ENCODE data around the gene VPS26B.

The VPS26B gene

DNA sequence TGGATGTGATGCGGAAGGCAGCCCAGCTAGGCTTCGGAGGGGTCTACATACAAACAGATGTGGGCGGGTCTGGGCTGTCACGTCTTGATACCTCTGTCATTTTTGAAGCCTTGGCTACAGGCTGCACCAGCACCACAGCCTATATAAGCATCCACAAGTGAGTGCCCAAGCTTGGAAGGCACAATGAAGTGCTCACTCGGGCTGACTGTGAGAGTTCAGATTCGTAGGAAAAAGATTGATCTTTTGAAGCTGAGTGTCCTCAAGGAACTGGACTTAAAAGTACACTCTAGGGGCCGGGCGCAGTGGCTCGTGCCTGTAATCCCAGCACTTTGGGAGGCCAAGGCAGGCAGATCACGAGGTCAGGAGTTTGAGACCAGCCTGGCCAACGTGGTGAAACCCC lies 32.6 kb downstream of the VPS26B start:
- no peak for DNase-seq

DNA sequence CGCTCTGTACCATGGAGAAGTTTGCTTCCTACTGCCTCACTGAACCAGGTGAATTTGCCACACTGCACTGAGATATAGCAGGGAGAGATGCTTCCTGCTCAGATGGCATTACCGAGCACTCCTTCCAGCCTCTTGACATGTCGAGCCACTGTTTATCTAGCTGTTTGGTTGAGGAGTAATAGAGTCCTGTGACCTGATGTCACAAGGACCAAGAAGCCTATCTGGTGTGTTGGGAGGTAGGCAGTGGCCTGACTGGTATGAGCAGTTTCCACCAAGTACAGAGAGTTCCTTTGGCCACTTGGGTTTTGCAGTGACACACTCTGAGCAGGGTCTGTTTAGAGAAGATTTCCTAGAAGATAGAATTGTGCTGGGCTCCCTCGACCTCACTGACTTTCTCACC lies 34.1 kb downstream of the VPS26B start:
- DNase-seq, result no peak

DNA sequence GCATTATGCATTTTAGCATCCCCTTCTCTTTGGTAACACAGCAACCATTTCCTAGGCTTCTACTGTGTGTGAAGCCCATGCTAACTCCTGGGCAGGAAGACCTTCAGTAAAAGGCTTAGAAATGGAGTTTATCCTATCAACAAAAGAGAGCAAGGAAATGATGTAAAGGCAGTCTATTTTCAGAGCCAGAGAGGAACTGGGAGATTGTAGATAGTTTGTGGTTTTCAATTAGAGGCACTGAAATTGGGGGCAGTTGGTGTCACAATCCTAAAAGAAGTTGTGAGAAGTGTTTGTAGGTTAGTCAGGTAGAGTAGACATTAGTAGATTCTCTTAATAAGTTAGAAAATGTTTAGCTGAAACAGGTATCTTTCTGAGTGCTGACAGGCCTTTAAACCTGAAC lies 36.0 kb downstream of the VPS26B start:
- DNase-seq, result no peak

DNA sequence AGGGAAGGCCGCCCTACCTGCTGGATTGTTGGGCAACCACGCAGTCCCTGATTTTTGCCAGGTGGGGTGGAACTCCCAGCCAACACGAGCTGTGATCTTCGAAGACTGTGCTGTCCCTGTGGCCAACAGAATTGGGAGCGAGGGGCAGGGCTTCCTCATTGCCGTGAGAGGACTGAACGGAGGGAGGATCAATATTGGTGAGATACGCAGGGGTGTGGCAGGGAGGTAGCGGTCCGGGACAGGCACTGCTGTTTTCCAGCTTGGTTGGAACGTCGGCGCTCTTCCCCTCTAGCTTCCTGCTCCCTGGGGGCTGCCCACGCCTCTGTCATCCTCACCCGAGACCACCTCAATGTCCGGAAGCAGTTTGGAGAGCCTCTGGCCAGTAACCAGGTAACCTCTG lies 36.5 kb downstream of the VPS26B start:
- DNase-seq, result no peak

DNA sequence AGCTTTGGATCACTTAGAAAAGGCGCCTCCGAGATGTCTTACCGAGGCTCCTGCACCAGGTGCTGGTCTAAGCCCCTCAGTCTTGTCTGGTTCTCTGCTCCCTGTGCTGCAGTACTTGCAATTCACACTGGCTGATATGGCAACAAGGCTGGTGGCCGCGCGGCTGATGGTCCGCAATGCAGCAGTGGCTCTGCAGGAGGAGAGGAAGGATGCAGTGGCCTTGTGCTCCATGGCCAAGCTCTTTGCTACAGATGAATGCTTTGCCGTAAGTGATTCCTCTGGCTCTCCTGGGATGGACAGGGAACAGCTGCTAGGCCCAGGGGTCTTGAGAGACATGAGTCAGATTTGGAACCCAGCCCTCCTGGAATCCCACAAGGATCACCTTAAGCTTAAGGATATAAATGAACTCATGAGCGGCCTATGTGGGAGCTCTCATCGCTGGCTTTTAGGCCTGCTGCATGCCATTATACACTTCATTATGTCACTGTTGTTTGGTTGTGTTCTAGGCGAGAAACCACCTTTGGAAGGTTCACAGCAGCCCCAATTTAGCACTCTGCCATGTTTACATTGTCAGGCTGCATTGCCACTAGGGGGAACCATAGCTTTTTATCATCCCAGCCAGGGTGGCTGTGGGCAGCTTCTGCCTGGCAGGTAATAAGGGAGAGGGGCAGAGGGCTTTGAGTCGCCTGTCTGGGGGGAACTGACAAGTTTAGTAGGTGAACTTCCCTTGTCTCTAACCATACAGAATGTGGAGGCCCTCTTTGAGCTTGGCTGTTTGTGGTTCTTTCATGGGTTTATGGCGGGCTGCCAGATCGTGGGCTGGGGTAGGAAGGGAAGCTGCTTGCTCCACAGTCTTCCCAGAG lies 37.4 kb downstream of the VPS26B start:
- no peak for DNase-seq

DNA sequence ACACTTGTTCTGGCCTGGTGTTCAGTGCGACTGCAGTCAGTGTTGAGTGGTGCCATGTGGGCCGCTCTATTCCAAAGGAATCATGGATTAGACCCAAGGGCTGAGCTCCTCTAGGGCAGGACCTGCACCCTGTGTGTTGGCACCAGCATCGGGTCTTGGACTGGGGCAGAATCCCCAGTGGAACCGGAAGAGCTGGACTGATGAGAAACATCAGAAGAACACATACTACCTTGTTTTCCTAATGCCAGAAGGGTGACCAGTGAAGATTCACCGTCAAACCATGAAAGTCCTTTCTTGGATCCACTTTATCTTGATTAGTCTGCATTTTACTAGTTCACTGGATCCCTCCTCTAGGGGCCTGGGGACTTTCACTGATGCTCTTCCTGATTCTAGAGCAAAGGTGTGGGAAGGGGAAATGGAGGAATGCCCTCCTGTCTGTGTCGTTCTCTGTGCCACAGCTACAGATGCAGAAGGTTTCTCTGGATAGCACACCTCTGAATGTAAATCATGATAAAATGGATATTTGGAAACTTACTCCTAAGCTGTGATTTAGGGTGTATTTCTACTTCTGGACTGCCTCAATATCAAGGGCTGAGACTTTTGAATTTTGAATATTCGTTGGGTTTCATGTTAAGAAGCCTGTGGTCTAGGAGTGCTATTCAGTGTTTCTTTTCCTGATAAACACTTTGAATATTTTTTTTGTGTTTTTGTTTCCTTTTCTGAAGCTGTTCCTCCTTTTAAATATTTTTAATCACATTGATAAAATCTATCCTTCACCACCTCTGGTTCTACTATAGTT lies 40.7 kb downstream of the VPS26B start:
- no peak for DNase-seq

DNA sequence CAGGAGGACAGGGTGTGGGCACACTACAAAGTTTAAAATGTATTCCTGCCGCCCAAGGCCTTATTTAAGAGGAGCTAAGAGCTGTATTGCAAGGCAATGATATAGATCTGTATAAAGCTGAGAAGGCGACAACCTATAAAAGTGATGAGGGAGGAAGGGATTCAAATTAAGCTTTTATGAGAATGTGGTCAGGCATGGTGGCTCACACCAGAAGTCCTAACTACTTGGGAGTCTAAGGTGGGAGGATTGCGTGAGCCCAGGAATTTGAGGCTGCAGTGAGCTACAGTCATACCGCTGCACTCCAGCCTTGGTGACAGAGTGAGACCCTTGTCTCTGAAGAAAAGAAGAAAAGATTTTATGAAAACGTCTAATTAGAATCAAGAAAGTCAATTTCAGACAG lies 42.0 kb downstream of the VPS26B start:
- DNase-seq, result no peak

DNA sequence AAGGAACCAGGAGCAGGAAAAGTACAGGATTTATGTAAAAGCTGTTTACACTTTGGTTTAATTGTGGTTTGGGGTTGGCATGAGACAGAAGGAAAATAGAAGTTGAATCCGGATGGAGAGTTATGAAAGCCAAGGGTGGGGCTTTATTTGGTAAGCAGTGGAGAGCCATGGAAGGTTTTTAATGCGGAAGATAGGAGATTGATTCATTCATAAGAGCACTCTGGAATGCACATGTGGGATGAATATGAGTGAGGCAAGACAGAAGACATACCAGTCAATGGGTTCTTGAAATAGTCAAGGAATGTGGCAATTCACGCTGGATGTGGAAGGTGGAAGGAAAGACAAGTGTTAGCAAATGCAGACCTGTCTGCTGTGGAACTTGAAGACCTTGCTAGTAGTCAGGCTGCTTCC lies 42.4 kb downstream of the VPS26B start:
- no peak for DNase-seq

DNA sequence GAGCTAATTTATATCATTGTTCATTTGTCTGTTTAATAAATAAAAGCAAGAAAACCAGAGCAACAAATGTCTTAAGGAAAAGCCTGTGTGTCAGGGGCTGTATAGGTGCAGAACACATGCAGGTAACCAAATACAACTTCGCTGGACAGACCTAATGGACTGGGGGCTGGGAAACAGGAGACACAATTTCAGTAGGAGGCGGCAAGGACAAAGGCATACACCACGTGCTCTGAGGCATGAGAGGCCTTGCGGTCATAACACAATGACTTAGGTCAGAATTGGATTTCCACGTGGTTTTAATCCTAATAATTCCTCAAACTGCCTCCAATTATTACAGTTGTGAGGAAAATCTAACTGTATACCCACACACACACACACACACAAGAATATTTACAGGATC lies 43.0 kb downstream of the VPS26B start:
- DNase-seq, result no peak

DNA sequence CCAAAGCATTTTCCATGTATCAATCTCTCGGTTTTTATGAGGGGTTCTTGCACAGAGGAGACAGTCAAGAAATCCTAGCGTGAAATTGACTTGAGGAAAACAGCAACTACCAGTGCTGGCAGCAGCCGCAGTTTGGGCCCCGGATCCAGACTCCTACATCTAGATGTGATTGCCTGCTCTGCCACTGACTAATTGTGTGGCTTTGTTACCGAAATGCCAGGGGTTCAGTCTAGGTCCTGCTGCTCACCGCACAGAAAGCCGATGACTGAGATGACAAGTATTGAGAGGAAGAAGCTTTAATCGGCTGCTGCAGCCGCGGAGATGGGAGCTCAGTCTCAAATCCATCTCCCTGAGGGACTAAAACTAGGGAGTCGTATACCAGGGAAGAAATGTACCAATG lies 43.5 kb downstream of the VPS26B start:
- no peak for DNase-seq

DNA sequence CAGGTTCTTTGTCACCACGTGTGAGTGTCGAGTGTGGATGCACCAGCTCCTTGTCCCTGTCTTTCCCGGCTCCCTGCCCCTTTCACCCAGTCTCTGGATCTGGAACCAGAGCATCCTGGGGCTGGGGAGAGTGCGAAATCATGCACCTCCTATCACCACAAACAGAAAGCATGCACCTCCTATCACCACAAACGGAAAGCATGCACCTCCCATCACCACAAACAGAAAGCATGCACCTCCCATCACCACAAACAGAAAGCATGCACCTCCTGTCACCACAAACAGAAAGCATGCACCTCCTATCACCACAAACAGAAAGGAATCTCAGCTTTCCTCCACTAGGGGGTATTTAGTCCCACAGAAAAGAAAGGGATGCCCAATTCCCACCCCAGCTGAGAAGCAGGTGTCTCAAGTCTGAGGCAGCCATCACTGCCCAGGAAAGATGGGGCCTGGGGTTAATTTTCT lies 45.8 kb downstream of the VPS26B start:
- DNase-seq, result no peak

DNA sequence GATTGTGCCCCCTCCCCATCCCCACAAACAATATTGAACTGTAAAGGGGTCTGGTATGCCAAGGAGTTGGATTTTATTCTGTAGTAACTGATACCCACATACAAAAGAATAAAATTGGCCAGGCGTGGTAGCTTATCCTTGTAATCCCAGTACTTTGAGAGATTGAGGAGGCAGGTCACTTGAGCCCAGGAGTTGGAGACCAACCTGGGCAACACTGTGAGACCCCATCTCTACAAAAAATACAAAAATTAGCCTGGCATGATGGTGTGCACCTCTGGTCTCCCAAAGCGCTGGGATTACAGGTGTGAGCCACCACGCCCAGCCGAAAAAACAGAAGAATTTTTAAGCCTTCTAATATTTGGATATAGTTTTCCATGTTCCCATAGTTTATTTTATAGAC lies 47.5 kb downstream of the VPS26B start:
- DNase-seq, result no peak

DNA sequence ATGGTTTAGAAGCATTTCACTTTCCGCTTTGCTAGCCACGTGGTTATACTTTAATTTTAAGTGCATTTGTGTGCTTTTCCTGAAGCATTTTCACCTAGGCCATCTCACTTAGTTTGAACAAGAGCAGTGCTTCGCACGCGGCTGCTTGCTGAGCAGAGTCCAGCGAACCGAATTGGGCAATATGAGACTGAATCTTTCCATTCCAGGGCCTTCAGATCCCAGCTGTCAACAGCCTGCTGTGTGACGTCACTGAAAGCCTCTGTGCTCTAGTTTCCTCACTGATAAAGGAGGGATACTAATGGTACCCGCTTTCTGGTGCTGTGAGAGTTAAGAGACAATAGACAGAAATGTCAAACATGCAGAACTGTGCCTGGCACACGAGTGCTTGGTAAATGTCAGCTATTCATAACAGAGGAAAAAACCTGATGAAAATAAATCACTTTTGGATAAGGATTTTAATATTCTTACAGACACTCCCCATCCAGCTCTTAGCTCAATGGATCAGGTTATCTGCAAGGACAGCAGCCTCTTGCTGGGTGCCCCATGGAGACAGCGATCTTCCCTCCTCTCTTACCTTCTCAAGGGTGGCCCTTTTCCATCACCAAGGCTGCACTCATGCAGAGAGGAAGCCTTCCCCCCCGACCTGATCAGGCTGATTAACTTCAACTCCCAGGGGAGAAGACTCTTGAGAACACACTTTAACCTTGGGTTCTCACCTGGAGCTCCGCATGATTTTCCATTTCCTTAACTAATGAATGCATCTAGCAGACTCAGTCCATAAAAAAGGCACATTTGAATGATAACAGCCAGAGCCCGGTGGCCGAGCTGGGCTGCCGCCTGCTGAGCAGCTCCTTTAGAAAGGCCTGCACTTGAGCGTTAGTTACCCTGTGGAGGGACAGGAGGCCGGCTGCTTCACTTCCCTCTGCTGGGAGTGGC lies 48.2 kb downstream of the VPS26B start:
- no peak for DNase-seq

DNA sequence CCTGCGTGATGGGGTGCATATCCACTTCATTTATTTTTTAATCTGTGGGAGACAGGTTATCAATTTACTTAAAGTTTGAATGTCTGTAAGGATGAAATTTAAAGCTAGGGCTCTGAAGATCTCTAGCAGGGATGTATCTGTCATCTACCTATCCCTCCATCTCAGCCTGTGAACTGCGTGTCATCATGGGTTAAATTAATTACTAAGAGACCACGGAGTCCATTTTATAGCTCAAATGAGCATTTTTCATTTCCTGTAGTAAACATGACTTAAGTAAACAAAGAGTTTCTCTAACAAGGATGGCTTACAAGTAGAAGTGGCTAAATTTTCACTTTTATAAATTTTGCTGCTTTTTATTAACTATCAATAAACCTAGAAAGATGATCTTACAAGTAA lies 48.8 kb downstream of the VPS26B start:
- no peak for DNase-seq

DNA sequence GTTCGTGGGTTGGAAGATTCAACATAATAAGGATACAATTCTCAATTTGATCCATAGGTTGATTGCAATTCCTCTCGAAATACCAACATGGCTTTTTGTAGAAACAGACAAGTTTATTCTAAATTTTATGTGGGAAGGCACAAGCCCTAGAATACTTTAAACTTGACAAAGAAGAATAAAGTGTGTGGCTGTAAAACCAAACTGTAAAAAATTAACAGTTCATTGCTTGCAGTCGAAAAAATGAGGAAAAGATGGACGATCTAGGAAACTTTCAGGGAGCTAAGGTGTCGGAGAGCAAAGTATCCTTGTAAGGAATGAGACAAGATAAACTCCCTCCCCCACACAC lies 50.7 kb downstream of the VPS26B start:
- DNase-seq, result no peak

DNA sequence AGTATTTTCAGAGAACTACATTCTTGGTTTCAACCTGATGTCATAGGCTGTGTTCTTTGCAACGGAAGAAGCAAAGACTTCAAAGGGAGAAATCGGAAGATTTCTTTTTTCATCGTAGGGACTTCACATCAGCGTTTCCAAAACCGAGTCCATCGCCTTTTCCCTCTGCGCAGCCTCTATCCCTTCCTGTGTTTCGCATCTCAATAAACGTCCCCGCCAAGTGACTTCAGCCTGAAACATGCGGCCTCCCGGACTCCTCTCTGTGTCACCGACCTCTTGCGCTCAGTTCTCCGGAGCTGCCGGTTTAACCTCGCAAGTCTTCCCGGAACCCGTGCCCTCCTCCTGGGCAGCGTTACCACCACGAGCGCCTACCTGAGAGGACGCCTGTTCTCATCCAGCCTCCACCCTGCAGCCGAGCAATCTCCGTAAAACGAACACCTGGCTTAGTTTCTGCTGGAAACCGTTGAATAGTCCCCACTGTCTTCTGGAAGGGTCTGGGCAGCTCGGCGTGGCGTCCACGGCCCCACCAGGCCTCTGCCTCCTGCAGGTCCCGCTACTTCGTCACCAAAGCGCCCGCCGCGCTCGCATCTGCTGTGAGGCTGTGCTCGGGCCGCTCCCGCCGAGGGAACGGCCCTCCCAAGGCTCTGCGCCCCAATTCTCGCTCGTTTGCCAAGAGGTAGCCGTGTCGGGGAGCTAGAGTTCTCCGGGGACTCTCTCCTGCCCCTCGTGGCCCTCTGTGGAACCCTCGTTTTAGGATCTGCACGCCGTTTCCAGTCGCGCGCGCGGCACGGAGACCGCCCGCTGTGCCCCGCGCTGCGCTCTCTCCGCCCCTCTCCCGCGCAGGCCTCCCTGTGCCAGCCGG lies 51.3 kb downstream of the VPS26B start, which contains the start of gene GLB1L3:
GLB1L3 (plus strand) TSS at position 846 of the 862 bp plus-strand sequence. CDS start 362 bp downstream, outside the sequence.
- peak in 22 of 51 donors; percentile 11 to 70 (median 32) for DNase-seq

DNA sequence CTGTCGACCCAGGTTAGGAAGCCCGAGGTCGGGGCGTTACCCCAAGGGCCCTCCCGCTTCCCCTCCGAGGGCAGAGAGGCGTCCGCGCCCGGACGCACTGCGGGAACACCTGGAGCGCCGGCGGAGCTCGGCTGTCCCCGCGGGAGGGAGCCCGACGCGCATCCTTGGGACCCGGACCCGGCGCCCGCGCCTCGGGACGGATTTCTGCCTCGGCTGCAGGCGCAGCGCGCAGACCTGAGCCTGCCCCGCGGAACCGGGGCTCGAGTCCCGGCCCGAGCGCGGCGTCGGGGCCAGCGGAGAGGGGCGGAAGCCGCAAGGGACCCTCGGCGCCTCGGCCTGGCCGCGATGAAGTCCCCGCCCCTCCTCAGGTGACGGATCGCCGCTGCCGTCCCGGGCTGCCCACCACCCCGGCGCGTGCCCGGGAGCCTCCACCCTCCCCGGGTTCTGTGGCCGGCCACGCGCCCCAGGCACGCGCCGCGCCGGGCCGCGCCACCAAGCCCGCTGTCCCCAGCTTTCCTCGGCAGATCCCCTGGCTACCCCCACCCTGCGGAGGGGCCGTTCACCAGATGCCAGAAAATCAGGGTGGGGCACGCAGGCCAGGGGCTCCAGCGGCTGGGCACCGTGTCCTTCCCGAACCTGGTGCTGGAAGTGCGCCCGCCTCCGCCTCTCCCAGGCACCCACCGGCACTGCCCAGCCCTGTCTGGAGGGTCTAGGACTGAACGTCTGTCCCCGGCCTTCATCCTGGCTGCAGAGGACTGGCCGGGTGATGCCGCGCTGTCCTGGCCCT lies 52.1 kb downstream of the VPS26B start:
- peak in 2 of 51 donors; percentile 14 to 34 for DNase-seq

DNA sequence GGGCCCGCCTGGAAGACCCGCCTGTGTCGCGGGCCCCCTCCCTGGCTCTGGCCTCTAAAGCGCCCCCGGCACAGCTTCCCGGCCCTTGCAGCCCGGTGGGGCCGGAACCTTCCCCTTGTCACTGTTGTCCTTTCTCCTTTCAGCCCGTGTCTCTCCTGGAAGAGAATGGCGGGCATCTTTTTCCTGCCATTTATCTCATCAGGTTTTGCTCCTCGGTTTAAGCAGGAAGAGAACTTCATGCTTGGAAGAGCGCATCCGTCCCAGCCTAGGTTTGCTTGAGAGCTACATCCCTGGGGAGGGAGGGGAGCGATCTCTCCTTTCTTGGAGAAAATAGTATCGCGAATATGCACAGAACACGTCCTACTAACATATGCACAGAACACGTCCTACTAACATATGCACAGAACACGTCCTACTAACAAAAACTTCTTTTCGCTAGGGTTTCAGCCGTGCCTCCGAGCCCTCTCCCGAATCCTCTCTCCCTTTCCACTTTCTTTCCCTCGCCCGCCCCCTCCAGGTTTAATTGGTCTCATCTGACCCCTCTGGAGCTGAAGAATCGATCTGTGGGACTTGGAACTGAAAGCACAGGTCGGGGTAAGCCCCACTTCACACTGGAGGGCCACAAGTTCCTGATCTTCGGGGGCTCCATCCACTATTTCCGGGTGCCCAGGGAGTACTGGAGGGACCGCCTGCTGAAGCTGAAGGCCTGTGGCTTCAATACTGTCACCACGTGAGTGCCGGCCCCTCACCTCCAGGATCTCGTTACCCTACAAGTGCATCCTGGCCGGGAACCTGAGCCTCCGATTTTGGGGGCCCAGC lies 52.9 kb downstream of the VPS26B start:
- DNase-seq, result no peak

DNA sequence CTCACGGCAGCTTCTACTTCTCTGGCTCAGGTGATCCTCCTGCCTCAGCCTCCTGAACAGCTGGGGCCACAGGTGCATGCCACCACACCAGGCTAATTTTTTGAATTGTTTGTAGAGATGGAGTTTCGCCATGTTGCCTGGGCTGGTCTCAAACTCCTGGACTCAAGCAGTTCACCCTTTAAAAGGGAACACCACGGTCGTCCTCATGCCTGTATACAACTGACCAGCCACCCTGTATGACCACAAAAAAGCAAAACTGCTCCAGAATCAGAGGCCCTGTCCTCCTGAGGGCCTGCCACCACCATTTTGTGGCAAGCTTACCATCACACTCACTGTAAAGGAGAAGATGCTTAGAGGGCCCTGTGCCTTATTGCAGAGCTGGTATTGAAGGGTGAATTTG lies 53.9 kb downstream of the VPS26B start:
- no peak for DNase-seq
